Vagina (tissue), 2 donors: ENCODE results near the gene KRT9.

Experiments
- CTCF ChIP-seq, 3 experiments: fragments of 450-650 bp in 2 of 3; fragments of 200-600 bp in 1 of 3; sonication (generic) in 1 of 3; IDR thresholded peaks; one replicate each; pipeline ENCODE4 v1.5.1; 2017 to 2019; ENCODE audit warnings: antibody characterized with exemption in 3 of 3, mild to moderate bottlenecking in 2 of 3, moderate library complexity in 2 of 3
- POLR2A ChIP-seq, 2 donors: fragments of 450-650 bp; IDR thresholded peaks; one replicate each; pipeline ENCODE4 v1.6.1; 2017; ENCODE audit warnings: antibody characterized with exemption in 2 of 2, mild to moderate bottlenecking in 2 of 2, moderate library complexity in 2 of 2

DNA sequence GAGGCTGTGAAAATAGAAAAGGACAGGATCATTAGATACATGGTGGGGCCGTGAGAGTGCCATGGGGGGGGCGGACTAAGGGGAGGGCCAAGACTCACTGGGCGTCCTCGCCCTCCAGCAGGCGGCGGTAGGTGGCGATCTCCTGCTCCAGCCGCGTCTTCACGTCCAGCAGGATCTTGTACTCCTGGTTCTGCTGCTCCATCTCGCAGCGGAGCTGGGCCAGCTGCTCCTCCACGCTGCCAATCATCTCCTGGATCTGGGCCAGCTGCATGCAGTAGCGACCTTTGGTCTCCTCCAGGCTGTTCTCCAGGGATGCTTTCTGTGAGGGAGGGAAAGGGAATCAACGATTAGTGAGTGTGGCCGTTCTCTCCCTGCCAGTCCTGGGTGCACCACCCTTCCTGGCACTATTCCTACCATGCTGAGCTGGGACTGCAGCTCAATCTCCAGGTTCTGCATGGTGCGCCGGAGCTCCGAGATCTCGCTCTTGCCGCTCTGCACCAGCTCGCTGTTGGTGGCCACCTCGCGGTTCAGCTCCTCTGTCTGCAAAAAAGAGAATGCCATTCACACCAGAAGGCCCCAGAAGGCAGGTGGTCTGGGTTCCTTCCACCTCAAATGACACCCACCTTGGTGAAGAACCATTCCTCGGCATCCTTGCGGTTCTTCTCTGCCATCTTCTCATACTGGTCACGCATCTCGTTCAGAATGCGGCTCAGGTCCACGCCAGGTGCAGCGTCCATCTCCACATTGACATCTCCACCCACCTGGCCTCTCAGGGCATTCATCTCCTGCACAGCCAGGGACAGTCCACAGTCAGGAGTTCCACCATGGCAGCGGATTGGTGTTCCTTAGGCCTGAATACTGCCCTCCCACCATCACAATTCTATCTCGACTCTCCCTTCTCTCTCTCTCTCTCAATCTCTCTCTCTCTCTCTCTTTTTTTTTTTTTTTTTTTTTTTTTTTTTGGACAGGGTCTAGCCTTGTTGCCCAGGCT, 11.6 kb upstream of the KRT9 start:
- TF ChIP-seq CTCF (IDR thresholded peaks at IDR 0.05) = no peak
- no peak for TF ChIP-seq POLR2A (IDR thresholded peaks at IDR 0.05)
